Prostate gland (tissue), 2 donors: ENCODE data around the gene RABGEF1. TPM values are rescaled to one million over a fixed set of nuclear protein-coding genes. Genes with fewer than 3 reads are reported as not detected.
"Not testable (repeated sequence)": the region's sequence is repeated elsewhere in the genome, so short reads cannot be mapped to it uniquely, and the experiment has no call there.

Experiments
- DNase-seq: peaks from one replicate; pipeline ENCODE4 v3.0.0-alpha.2; 2019; ENCODE audit warnings: low spot score
- H3K27ac ChIP-seq, 2 donors: fragments of 200-600 bp; sonication (generic); 2 replicates each; pipeline ENCODE4 v1.5.1; 2017 to 2019
- H3K27me3 ChIP-seq: fragments of 200-600 bp; sonication (generic); replicated peaks from 2 replicates; pipeline ENCODE4 v1.5.1; 2019; ENCODE audit not compliant: insufficient read depth
- H3K36me3 ChIP-seq, 2 donors: fragments of 200-600 bp; sonication (generic); 1 replicate in 1 of 2; 2 replicates in 1 of 2; pipeline versions ENCODE4 v1.5.1 to v1.8.1; 2017 to 2019
- H3K4me1 ChIP-seq: fragments of 200-600 bp; sonication (generic); replicated peaks from 2 replicates; pipeline ENCODE4 v1.5.1; 2019
- H3K4me3 ChIP-seq, 2 donors: fragments of 200-600 bp; sonication (generic); 2 replicates each; pipeline ENCODE4 v1.5.1; 2017 to 2019
- H3K9me3 ChIP-seq: fragments of 200-600 bp; sonication (generic); 2 replicates; pipeline ENCODE4 v1.5.1; 2017
- POLR2A ChIP-seq: fragments of 450-650 bp; IDR thresholded peaks from one replicate; pipeline ENCODE4 v1.6.1; 2016; ENCODE audit warnings: antibody characterized with exemption, mild to moderate bottlenecking
- POLR2AphosphoS5 ChIP-seq: sonication (generic); formaldehyde crosslinking; IDR thresholded peaks from one replicate; pipeline ENCODE4 v1.6.1; 2017; ENCODE audit warnings: antibody characterized with exemption
- WGBS: methylation state at CpG from one replicate; pipeline ENCODE4 v1.1.5; 2018; 5-methylcytosine and 5-hydroxymethylcytosine counted together
- intact Hi-C: fragments of 100-400 bp; cut with DNase I; formaldehyde crosslinking; loops from one replicate; pipeline ENCODE4 v1.14.2; 2022
- total RNA-seq, 2 donors: library from RNA; depleted of rRNA; stranded (reverse); fragments of >200 nt; gene quantifications; one replicate each; pipeline ENCODE4 v1.1.0, GENCODE V29; 2016
- TF ChIP-seq, protein P1 (sequence below), 4 experiments: fragments of 200-600 bp in 2 of 4; fragments of 450-650 bp in 2 of 4; sonication (generic) in 2 of 4; IDR thresholded peaks; 1 replicate in 3 of 4; 2 replicates in 1 of 4; pipeline ENCODE4 v1.5.1; 2016 to 2019; ENCODE audit warnings: antibody characterized with exemption in 4 of 4, mild to moderate bottlenecking in 2 of 4, moderate library complexity in 2 of 4

The RABGEF1 gene
- total RNA-seq, 2 donors from 2014 or later: 20.8 to 49.6 TPM

DNA sequence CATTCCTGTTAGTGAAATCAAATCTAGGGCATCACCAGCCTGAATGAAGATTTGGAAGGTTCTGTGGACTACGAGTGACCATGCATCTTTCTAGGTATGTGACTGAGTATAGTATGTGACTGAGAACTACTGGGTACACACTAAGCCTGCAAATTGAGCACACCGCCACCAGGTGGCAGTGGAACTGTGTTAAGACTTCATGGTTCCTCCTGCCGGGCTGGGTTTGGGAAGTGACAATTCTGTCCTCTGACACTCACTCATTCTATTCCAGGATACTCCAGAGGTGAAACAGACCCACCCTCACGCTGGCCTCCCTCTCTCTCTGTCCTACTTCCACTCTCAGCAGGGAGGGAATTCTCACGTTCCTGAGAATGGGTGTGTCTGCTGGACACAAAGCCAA lies 96.5 kb downstream of the RABGEF1 start:
- intact Hi-C loops: no loop called here
- Histone ChIP-seq H3K4me1 (no peaks in the 10 kb centered on the region), H3K27me3 (no peaks in the 10 kb centered on the region), H3K4me3 (no peak overlapping the region), H3K9me3 (no peaks in the 10 kb centered on the region), H3K27ac (no peak overlapping the region), H3K36me3 (no peaks in the 10 kb centered on the region)
- no peak for TF ChIP-seq POLR2A
- TF ChIP-seq, protein P1, sequence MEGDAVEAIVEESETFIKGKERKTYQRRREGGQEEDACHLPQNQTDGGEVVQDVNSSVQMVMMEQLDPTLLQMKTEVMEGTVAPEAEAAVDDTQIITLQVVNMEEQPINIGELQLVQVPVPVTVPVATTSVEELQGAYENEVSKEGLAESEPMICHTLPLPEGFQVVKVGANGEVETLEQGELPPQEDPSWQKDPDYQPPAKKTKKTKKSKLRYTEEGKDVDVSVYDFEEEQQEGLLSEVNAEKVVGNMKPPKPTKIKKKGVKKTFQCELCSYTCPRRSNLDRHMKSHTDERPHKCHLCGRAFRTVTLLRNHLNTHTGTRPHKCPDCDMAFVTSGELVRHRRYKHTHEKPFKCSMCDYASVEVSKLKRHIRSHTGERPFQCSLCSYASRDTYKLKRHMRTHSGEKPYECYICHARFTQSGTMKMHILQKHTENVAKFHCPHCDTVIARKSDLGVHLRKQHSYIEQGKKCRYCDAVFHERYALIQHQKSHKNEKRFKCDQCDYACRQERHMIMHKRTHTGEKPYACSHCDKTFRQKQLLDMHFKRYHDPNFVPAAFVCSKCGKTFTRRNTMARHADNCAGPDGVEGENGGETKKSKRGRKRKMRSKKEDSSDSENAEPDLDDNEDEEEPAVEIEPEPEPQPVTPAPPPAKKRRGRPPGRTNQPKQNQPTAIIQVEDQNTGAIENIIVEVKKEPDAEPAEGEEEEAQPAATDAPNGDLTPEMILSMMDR (IDR thresholded peaks at IDR 0.05): peak in 1 of 4 experiments; percentile 13
- no peak for DNase-seq
- WGBS: 40% methylated on average over 5 of the region's 5 CpGs

DNA sequence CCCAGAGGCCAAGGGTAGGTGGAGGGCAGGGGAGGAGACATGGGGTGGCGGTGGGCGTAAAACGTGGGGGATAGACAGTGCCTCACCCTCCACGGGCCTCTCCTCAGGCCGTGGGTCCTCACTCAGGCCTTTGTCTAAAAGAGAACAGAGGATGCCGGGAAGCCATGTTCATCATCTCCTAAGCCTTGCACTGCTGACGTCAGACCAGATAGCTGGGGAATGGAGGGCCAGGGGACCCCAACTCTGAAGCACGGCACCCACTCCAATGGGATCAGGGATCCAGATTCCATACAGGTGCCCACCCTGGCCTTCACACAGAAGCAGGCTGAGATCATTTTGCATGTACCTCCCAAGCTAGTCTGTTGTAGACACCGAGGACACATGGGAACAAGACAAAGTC lies 97.1 kb downstream of the RABGEF1 start:
- Histone ChIP-seq H3K27ac (no peak overlapping the region), H3K4me3 (no peak overlapping the region), H3K4me1 (no peaks in the 10 kb centered on the region), H3K9me3 (no peaks in the 10 kb centered on the region), H3K27me3 (no peaks in the 10 kb centered on the region), H3K36me3 (no peaks in the 10 kb centered on the region)
- TF ChIP-seq POLR2A (no peak), POLR2AphosphoS5 (no peak)
- TF ChIP-seq, protein P1 (IDR thresholded peaks at IDR 0.05): no peak
- no peak for DNase-seq
- intact Hi-C loops: no loop called here
- 88% methylated on average over 9 of the region's 9 CpGs for WGBS

DNA sequence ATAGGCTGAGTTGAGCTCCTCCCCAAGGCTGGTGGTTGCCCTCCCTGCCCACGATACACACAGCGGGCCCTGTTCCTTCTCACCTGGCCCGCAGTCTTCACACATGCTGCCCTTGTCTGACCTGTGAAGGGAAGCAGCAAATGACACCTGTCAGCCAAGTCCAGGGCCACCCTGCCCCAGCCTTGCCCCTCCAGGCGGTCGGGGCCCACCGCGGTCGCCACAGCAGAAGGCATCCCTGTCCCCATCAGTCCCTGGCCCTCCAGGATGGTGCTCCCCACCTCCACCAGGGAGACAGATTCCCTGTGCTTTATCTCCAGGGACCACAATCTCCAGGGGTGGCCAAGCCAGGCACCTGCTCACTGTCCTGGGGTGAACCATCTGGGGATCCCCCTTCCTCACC lies 99.3 kb downstream of the RABGEF1 start:
- TF ChIP-seq POLR2AphosphoS5 (no peak), POLR2A (no peak)
- TF ChIP-seq, protein P1 (IDR thresholded peaks at IDR 0.05): no peak
- no peak overlapping the region for H3K4me3 ChIP-seq
- no peak overlapping the region for H3K27ac ChIP-seq
- intact Hi-C loops: loop anchor here (10.0 kb wide), 3 partner anchors 95 to 185 kb away; partner anchors contain the start of gene RABGEF1
- no peak for DNase-seq
- WGBS: 87% methylated on average over 8 of the region's 8 CpGs
- no peaks in the 10 kb centered on the region for H3K36me3 ChIP-seq
- no peaks in the 10 kb centered on the region for H3K9me3 ChIP-seq
- H3K4me1 ChIP-seq: no peaks in the 10 kb centered on the region
- no peaks in the 10 kb centered on the region for H3K27me3 ChIP-seq

- intact Hi-C loops: loop anchor here (10.0 kb wide), 3 partner anchors 96 to 186 kb away; partner anchors contain the start of gene RABGEF1
- Histone ChIP-seq H3K4me1 (no peaks in the 10 kb centered on the region), H3K4me3 (no peak overlapping the region), H3K27me3 (no peaks in the 10 kb centered on the region), H3K27ac (no peak overlapping the region), H3K36me3 (no peaks in the 10 kb centered on the region), H3K9me3 (no peaks in the 10 kb centered on the region)
- 98% methylated on average over 5 of the region's 5 CpGs for WGBS
- TF ChIP-seq, protein P1 (IDR thresholded peaks at IDR 0.05): no peak
- no peak for TF ChIP-seq POLR2AphosphoS5
- no peak for DNase-seq
Measured at GRCh38 chr7:66840316-66840715, 99.8 kb downstream of the RABGEF1 start.

DNA sequence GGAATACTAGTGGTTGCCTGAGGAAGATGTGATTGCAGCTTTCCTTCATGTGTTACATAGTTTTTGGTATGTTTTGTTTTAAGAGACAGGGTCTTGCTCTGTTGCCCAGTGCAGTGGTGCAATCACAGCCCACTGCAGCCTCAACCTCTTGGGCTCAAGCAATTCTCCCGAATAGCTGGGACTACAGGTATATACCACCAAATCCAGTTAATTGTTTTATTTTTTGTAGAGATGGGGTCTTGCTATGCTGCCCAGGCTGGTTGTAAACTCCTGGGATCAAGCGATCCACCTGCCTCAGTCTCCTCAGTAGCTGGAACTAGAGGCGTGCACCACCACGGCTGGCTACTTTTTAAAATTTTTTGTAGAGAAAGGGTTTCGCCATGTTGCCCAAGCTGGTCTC lies 101.4 kb downstream of the RABGEF1 start:
- intact Hi-C loops: loop anchor here (10.0 kb wide), 3 partner anchors 97 to 187 kb away; partner anchors contain the start of gene RABGEF1
- H3K9me3 ChIP-seq: no peaks in the 10 kb centered on the region
- no peak overlapping the region for H3K27ac ChIP-seq
- H3K4me3 ChIP-seq: no peak overlapping the region
- TF ChIP-seq POLR2AphosphoS5: no peak
- TF ChIP-seq, protein P1 (IDR thresholded peaks at IDR 0.05): no peak
- TF ChIP-seq POLR2A: no peak
- WGBS: 96% methylated on average over 5 of the region's 5 CpGs
- H3K36me3 ChIP-seq: no peaks in the 10 kb centered on the region
- H3K4me1 ChIP-seq: peaks cover 3% of the 10 kb centered on the region
- H3K27me3 ChIP-seq: no peaks in the 10 kb centered on the region
- DNase-seq: no peak

DNA sequence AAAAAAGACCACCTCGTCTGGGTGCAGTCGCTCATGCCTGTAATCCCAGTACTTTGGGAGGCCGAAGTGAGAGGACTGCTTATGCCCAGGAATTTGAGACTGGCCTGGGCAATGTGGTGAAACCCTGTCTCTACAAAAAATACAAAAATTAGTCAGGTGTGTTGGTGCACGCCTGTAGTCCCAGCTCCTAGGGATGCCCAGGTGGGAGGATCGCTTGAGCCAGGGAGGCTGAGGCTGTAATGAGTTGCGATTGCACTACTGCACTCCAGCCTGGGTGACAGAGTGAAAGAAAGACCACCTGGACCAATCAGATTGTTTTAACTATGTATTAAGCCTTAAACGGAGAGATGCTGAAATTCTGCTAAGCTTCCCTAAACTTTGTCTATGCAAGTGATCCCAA lies 103.0 kb downstream of the RABGEF1 start:
- intact Hi-C loops: loop anchor here (10.0 kb wide), 3 partner anchors 99 to 189 kb away; partner anchors contain the start of gene RABGEF1
- not testable (repeated sequence) for H3K36me3 ChIP-seq, DNase-seq, H3K4me3 ChIP-seq, H3K27me3 ChIP-seq, H3K4me1 ChIP-seq, H3K9me3 ChIP-seq
- peak overlapping the region in 1 of 2 donors; percentile 91 for H3K27ac ChIP-seq
- WGBS: 67% methylated on average over 7 of the region's 7 CpGs
